ENCODE data around the gene MLH3. TPM values are rescaled to one million over a fixed set of nuclear protein-coding genes. Genes with fewer than 3 reads are reported as not detected.

Gene MLH3
- total RNA-seq, 1 donor from 2014 or later = 17.2 TPM

DNA sequence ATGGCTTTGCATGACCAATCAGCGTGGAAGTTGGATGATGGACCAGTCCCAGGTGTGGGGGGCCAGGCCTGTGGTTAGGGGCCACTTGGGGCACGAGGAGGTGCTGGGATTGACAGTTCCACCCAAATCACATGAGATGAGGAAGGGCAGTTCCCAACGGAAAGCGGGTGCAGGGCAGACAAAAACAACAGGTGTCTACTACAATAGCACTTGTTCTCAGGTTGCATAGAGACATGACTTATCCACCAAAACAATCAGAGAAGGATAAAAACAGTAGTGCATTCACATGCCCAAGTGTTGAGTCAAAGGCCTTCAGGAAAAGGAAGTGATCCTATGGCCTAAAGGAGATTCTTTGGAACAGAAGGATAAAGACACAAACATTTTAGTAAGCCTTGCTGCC is 63.1 kb downstream of the MLH3 start:
- Mint-ChIP-seq H3K4me3 (ENCODE audit: unreplicated experiment) (peak overlapping the region; percentile 16), H3K27me3 (ENCODE audit: unreplicated experiment) (peaks cover 10% of the 10 kb centered on the region), H3K9me3 (ENCODE audit: unreplicated experiment) (no peaks in the 10 kb centered on the region), H3K27ac (ENCODE audit: unreplicated experiment) (peak overlapping the region; percentile 97), H3K4me1 (ENCODE audit: unreplicated experiment) (peaks cover 22% of the 10 kb centered on the region), H3K36me3 (ENCODE audit: low read depth, unreplicated experiment) (no peaks in the 10 kb centered on the region)
- TF ChIP-seq, protein P1, sequence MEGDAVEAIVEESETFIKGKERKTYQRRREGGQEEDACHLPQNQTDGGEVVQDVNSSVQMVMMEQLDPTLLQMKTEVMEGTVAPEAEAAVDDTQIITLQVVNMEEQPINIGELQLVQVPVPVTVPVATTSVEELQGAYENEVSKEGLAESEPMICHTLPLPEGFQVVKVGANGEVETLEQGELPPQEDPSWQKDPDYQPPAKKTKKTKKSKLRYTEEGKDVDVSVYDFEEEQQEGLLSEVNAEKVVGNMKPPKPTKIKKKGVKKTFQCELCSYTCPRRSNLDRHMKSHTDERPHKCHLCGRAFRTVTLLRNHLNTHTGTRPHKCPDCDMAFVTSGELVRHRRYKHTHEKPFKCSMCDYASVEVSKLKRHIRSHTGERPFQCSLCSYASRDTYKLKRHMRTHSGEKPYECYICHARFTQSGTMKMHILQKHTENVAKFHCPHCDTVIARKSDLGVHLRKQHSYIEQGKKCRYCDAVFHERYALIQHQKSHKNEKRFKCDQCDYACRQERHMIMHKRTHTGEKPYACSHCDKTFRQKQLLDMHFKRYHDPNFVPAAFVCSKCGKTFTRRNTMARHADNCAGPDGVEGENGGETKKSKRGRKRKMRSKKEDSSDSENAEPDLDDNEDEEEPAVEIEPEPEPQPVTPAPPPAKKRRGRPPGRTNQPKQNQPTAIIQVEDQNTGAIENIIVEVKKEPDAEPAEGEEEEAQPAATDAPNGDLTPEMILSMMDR (IDR thresholded peaks at IDR 0.05; ENCODE audit: unreplicated experiment) = no peak
- no peak for DNase-seq (ENCODE audit: low spot score)

DNA sequence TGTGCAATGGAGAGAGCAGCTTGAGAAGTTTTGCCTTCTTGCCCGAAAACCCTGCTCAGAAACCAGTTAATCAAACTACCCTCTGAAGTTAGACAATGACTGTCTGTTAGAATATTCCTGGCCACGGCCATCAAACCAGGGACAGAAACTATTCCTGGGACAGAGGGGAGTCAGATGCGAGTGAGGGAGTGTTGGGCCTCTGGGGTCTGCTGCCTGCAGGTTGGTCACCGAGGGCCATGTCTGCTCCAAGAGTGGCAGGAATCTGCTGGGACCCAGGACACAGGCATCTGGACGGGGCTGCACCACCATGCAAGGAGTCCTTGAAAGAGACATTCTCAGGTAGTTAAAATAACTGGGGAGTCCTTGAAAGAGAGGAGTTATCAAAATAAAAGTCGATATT is 65.5 kb downstream of the MLH3 start:
- Mint-ChIP-seq H3K4me1 (ENCODE audit: unreplicated experiment) (peaks cover 33% of the 10 kb centered on the region), H3K27me3 (ENCODE audit: unreplicated experiment) (peaks cover 12% of the 10 kb centered on the region), H3K9me3 (ENCODE audit: unreplicated experiment) (no peaks in the 10 kb centered on the region), H3K4me3 (ENCODE audit: unreplicated experiment) (no peak overlapping the region), H3K36me3 (ENCODE audit: low read depth, unreplicated experiment) (no peaks in the 10 kb centered on the region), H3K27ac (ENCODE audit: unreplicated experiment) (no peak overlapping the region)
- no peak for DNase-seq (ENCODE audit: low spot score)
- TF ChIP-seq, protein P1 (IDR thresholded peaks at IDR 0.05; ENCODE audit: unreplicated experiment) = no peak

DNA sequence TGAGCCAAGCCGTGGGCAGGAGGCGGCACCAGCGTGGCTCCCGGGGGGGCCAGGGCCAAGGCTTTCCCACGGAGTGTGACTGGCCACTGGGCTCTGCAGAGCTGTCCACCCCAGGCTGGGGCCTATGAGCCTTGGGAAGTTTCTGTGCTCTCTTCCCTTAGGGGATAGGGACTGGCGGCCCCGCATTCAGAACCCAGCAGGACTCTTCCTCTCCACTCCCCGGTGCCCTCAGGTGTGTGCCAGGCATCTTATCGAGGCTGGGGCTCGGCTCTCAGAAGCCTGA is 66.3 kb downstream of the MLH3 start:
- H3K9me3 Mint-ChIP-seq (ENCODE audit: unreplicated experiment) = no peaks in the 10 kb centered on the region
- no peaks in the 10 kb centered on the region for H3K36me3 Mint-ChIP-seq (ENCODE audit: low read depth, unreplicated experiment)
- TF ChIP-seq, protein P1 (IDR thresholded peaks at IDR 0.05; ENCODE audit: unreplicated experiment) = no peak
- no peak overlapping the region for H3K27ac Mint-ChIP-seq (ENCODE audit: unreplicated experiment)
- H3K27me3 Mint-ChIP-seq (ENCODE audit: unreplicated experiment) = peaks cover 12% of the 10 kb centered on the region
- H3K4me3 Mint-ChIP-seq (ENCODE audit: unreplicated experiment) = no peak overlapping the region
- peaks cover 40% of the 10 kb centered on the region for H3K4me1 Mint-ChIP-seq (ENCODE audit: unreplicated experiment)
- no peak for DNase-seq (ENCODE audit: low spot score)

DNA sequence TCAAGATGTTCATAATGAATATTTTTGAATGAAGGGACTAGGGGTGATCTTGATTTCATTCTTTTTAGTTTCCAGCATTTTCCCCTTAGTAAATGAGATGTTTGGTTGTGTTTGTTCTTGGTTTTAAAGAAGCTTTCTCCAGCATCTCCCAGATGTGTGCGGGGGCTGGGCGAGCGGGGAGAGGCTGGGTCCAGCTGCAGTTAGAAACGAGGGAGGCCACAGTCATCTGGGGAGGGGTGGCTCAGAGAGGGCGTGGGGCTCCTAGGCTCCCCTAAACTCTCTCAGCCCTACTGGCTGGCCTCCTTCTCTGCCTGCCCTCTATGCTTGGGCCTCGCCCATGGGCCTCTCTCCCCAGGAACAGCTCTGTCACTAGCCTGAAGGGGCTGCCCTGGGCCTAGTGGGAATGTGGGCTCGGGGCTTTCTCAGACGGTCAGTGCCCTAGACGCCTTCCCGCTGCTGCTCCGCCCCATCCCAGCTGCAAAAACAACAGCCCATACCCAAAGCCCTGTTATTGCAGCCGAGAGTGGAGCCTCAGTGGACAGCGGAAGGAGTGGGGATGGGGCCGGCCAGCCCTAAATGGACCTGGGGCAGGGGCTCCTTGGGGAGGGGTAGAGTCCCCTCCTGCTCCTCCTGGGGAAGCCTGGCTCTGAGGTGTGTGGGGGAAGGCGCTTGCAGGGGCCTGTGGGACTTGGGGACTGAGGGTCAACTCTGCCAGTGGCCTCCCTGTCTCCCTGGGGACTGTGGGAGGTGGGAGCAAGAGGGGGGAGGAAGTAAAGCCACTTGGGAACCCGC is 66.8 kb downstream of the MLH3 start:
- Mint-ChIP-seq H3K9me3 (ENCODE audit: unreplicated experiment) (no peaks in the 10 kb centered on the region), H3K27me3 (ENCODE audit: unreplicated experiment) (peaks cover 12% of the 10 kb centered on the region), H3K4me1 (ENCODE audit: unreplicated experiment) (peaks cover 44% of the 10 kb centered on the region), H3K4me3 (ENCODE audit: unreplicated experiment) (peak overlapping the region; percentile 40), H3K36me3 (ENCODE audit: low read depth, unreplicated experiment) (no peaks in the 10 kb centered on the region), H3K27ac (ENCODE audit: unreplicated experiment) (no peak overlapping the region)
- no peak for DNase-seq (ENCODE audit: low spot score)
- TF ChIP-seq, protein P1 (IDR thresholded peaks at IDR 0.05; ENCODE audit: unreplicated experiment) = no peak

DNA sequence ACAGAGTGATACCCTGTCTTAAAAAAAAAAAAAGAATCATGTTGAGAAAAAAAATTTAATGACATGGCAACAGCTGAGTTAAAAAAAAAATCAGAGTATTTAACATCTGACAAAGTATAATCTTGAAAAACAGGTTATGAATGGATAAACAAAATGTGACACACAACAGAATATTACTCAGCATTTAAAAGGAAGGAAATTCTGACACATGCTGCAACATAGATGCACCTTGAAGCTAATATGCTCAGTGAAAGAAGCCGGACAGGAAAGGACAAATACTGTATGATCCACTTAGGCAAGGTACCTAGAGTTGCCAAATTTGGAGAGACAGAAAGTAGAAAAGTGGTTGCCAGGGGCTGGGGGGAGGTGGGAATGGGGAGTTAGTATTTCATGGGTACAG is 67.9 kb downstream of the MLH3 start:
- no peaks in the 10 kb centered on the region for H3K9me3 Mint-ChIP-seq (ENCODE audit: unreplicated experiment)

More for the DNA sequence above, 67.9 kb downstream of the MLH3 start:
- no peak overlapping the region for H3K4me3 Mint-ChIP-seq (ENCODE audit: unreplicated experiment)
- H3K27me3 Mint-ChIP-seq (ENCODE audit: unreplicated experiment) = peaks cover 15% of the 10 kb centered on the region
- no peak for DNase-seq (ENCODE audit: low spot score)
- TF ChIP-seq, protein P1 (IDR thresholded peaks at IDR 0.05; ENCODE audit: unreplicated experiment) = no peak
- peaks cover 2% of the 10 kb centered on the region for H3K36me3 Mint-ChIP-seq (ENCODE audit: low read depth, unreplicated experiment)
- no peak overlapping the region for H3K27ac Mint-ChIP-seq (ENCODE audit: unreplicated experiment)
- H3K4me1 Mint-ChIP-seq (ENCODE audit: unreplicated experiment) = peaks cover 42% of the 10 kb centered on the region
